ENCODE measurements around the gene TARS3.
"Not testable (repeated sequence)": the region's sequence is repeated elsewhere in the genome, so short reads cannot be mapped to it uniquely, and the experiment has no call there.

TARS3 gene

GRCh38 chr15:101723874-101724674, at the start of gene TARS3:
TSS of gene TARS3 (minus strand) at chr15:101724473. CDS start at chr15:101724387, 86 bp downstream.
- Histone ChIP-seq H3K36me3 (ENCODE audit: control insufficient read depth in 1 of 2, insufficient read depth in 2 of 2, low read length in 2 of 2) (peaks cover 21% of the 10 kb centered on the region in 2 donors), H3K4me1 (ENCODE audit: control insufficient read depth in 1 of 2, insufficient read depth in 2 of 2, low read length in 2 of 2) (peaks cover 0 to 8% of the 10 kb centered on the region in 2 donors), H3K4me3 (ENCODE audit: low read depth in 1 of 2, low read length in 2 of 2) (peak within 1 kb of the TSS; percentile 73 to 95), H3K27ac (ENCODE audit: low read length) (peak within 1 kb of the TSS; percentile 39), H3K27me3 (ENCODE audit: low read depth, low read length) (no peaks in the 10 kb centered on the region), H3K9me3 (ENCODE audit: control insufficient read depth in 1 of 2, low read length in 2 of 2) (no peaks in the 10 kb centered on the region)

DNA sequence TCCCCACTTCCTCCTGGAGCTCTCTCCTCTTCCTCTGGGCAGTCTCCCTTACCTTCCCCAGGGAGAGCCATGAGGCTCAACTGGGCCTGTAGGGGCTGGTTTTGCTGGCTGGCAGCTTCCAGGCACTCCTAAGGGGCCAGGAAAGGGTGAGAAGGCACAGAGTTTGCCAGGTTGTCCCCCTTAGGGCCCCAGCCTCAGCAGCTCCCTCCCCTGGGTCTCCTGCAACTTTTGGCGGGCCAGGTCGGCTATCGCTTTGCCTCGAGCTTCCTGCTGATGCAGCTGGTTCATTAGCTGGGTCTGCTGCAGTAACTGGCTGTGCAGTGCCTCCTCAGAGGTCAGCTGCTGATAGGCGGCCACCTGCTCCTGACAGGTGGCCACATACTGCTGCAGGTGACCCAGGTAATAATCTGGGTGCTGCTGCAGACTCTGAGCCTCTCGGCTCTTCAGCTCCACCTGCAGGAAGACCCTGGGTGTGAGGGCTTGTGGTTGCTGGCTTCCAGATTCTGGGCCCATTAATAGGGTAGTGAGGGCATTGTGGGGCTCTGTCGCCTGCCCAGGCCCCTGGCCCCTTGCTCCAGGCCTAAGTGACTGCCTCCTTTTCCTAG, 49.3 kb upstream of the TARS3 start:
- Histone ChIP-seq H3K36me3 (ENCODE audit: control insufficient read depth in 1 of 2, insufficient read depth in 2 of 2, low read length in 2 of 2) (no peaks in the 10 kb centered on the region), H3K9me3 (ENCODE audit: control insufficient read depth in 1 of 2, low read length in 2 of 2) (no peaks in the 10 kb centered on the region), H3K27me3 (ENCODE audit: low read depth, low read length) (no peaks in the 10 kb centered on the region), H3K4me3 (ENCODE audit: low read depth in 1 of 2, low read length in 2 of 2) (no peak overlapping the region), H3K4me1 (ENCODE audit: control insufficient read depth in 1 of 2, insufficient read depth in 2 of 2, low read length in 2 of 2) (no peaks in the 10 kb centered on the region), H3K27ac (ENCODE audit: low read length) (no peak overlapping the region)

DNA sequence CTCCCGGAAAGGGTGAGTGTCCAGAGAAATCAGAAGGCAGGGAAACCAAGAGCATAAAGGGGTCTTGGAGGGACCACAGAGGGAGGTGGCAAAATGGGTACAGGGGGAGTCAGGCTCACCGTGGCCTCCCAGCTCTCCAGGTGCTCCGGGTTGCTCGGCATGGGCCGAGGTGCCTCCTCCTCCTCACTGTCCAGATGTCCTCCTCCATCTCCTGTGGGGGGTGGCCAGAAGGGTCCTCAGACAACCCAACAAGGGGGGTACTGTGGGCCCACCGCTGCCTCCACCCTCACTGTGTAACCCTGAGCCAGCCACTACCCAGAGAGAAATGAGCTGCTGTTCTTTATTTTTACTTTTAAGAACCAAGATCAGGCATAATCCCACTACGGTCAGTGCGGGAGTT, 48.6 kb upstream of the TARS3 start:
- no peaks in the 10 kb centered on the region for H3K27me3 ChIP-seq (ENCODE audit: low read depth, low read length)
- H3K4me3 ChIP-seq (ENCODE audit: low read depth in 1 of 2, low read length in 2 of 2): no peak overlapping the region
- H3K36me3 ChIP-seq (ENCODE audit: control insufficient read depth in 1 of 2, insufficient read depth in 2 of 2, low read length in 2 of 2): no peaks in the 10 kb centered on the region
- no peaks in the 10 kb centered on the region for H3K9me3 ChIP-seq (ENCODE audit: control insufficient read depth in 1 of 2, low read length in 2 of 2)
- H3K4me1 ChIP-seq (ENCODE audit: control insufficient read depth in 1 of 2, insufficient read depth in 2 of 2, low read length in 2 of 2): no peaks in the 10 kb centered on the region
- H3K27ac ChIP-seq (ENCODE audit: low read length): no peak overlapping the region

GRCh38 chr15:101767083-101767640, 42.9 kb upstream of the TARS3 start:
- H3K4me3 ChIP-seq (ENCODE audit: low read depth in 1 of 2, low read length in 2 of 2); H3K4me1 ChIP-seq (ENCODE audit: control insufficient read depth in 1 of 2, insufficient read depth in 2 of 2, low read length in 2 of 2); H3K9me3 ChIP-seq (ENCODE audit: control insufficient read depth in 1 of 2, low read length in 2 of 2); H3K27ac ChIP-seq (ENCODE audit: low read length); H3K36me3 ChIP-seq (ENCODE audit: control insufficient read depth in 1 of 2, insufficient read depth in 2 of 2, low read length in 2 of 2); H3K27me3 ChIP-seq (ENCODE audit: low read depth, low read length): not testable (repeated sequence)

- H3K27me3 ChIP-seq (ENCODE audit: low read depth, low read length): no peaks in the 10 kb centered on the region
- H3K4me1 ChIP-seq (ENCODE audit: control insufficient read depth in 1 of 2, insufficient read depth in 2 of 2, low read length in 2 of 2): no peaks in the 10 kb centered on the region
- no peaks in the 10 kb centered on the region for H3K9me3 ChIP-seq (ENCODE audit: control insufficient read depth in 1 of 2, low read length in 2 of 2)
- no peak overlapping the region for H3K27ac ChIP-seq (ENCODE audit: low read length)
- no peaks in the 10 kb centered on the region for H3K36me3 ChIP-seq (ENCODE audit: control insufficient read depth in 1 of 2, insufficient read depth in 2 of 2, low read length in 2 of 2)
- H3K4me3 ChIP-seq (ENCODE audit: low read depth in 1 of 2, low read length in 2 of 2): no peak overlapping the region
Observed at GRCh38 chr15:101765772-101766456, 41.6 kb upstream of the TARS3 start.

GRCh38 chr15:101765340-101765671, 41.0 kb upstream of the TARS3 start:
- H3K27ac ChIP-seq (ENCODE audit: low read length); H3K36me3 ChIP-seq (ENCODE audit: control insufficient read depth in 1 of 2, insufficient read depth in 2 of 2, low read length in 2 of 2); H3K27me3 ChIP-seq (ENCODE audit: low read depth, low read length); H3K4me1 ChIP-seq (ENCODE audit: control insufficient read depth in 1 of 2, insufficient read depth in 2 of 2, low read length in 2 of 2); H3K4me3 ChIP-seq (ENCODE audit: low read depth in 1 of 2, low read length in 2 of 2); H3K9me3 ChIP-seq (ENCODE audit: control insufficient read depth in 1 of 2, low read length in 2 of 2): not testable (repeated sequence)

DNA sequence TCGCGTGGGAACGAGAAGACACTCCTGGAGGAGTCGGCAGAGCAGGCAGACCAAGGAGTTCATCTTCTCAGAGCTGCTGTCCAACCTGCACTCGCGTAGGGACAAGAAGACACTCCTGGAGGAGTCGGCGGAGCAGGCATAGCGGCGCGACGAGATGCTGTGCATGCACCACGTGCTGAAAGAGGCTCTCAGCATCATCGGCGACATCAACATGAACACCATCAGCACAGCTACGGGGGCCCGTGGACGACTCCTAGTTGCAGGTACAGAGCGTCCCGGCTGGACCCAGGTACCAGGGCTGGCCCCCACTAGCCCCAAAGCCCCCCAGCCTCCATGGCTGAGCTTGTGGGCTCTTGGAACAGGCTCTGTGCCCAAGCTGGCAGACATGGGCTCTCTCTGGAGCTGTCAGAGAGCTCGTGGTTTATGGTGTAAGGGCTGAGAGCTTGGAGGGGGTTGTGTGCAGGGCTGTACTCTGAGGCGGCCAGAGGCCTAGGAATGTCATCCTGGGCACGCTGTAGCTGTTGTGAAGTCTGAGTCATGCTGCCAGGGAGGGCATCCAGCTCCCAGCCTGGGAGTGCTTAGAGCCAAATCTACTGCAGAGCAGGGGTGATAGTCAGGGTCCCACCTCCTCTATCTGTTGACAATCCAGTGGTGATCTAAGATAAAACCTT, 40.5 kb upstream of the TARS3 start:
- H3K36me3 ChIP-seq (ENCODE audit: control insufficient read depth in 1 of 2, insufficient read depth in 2 of 2, low read length in 2 of 2); H3K9me3 ChIP-seq (ENCODE audit: control insufficient read depth in 1 of 2, low read length in 2 of 2); H3K4me1 ChIP-seq (ENCODE audit: control insufficient read depth in 1 of 2, insufficient read depth in 2 of 2, low read length in 2 of 2); H3K27ac ChIP-seq (ENCODE audit: low read length); H3K27me3 ChIP-seq (ENCODE audit: low read depth, low read length); H3K4me3 ChIP-seq (ENCODE audit: low read depth in 1 of 2, low read length in 2 of 2): not testable (repeated sequence)

DNA sequence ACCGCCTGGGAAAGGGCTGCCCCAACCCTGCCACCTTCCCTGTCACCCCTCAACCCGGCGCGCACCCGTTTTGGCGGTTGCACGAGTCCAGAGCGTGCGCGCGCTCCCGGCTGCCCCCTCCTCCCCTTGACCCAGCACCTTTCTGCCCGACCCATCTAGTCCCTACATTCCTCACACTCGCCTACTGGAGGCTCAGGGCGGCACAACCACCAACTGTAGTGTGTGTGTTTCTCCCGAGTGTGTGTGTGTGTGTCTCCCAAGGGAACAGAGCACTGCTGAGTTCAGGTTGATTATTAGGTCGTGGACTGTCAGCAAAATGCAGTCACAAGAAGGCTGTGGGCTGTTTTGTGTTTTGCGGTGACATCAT, 22.4 kb upstream of the TARS3 start:
- not testable (repeated sequence) for H3K27me3 ChIP-seq (ENCODE audit: low read depth, low read length); H3K36me3 ChIP-seq (ENCODE audit: control insufficient read depth in 1 of 2, insufficient read depth in 2 of 2, low read length in 2 of 2); H3K27ac ChIP-seq (ENCODE audit: low read length); H3K4me3 ChIP-seq (ENCODE audit: low read depth in 1 of 2, low read length in 2 of 2); H3K9me3 ChIP-seq (ENCODE audit: control insufficient read depth in 1 of 2, low read length in 2 of 2); H3K4me1 ChIP-seq (ENCODE audit: control insufficient read depth in 1 of 2, insufficient read depth in 2 of 2, low read length in 2 of 2)

GRCh38 chr15:101734837-101735236, 10.6 kb upstream of the TARS3 start:
- H3K4me3 ChIP-seq (ENCODE audit: low read depth in 1 of 2, low read length in 2 of 2); H3K36me3 ChIP-seq (ENCODE audit: control insufficient read depth in 1 of 2, insufficient read depth in 2 of 2, low read length in 2 of 2); H3K4me1 ChIP-seq (ENCODE audit: control insufficient read depth in 1 of 2, insufficient read depth in 2 of 2, low read length in 2 of 2); H3K27ac ChIP-seq (ENCODE audit: low read length); H3K27me3 ChIP-seq (ENCODE audit: low read depth, low read length); H3K9me3 ChIP-seq (ENCODE audit: control insufficient read depth in 1 of 2, low read length in 2 of 2): not testable (repeated sequence)

DNA sequence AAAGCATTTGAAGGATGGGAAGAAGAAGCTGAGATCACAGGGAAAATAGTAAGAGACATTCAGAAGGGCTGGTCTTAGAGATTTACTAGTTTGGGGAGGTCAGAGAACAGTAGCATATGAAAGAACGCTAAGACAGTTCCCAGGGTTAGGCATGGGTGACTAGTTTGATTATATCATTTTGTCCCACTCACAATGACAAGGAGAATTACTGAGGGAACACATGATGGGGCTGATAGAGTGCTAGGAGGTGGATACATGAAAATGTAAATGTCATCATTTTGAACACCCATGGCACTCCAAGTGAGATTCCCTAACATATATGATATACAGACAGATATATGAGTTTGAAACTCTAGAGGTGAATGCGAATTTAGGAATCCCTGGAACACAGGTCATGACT, 9.3 kb upstream of the TARS3 start:
- Histone ChIP-seq H3K4me1 (ENCODE audit: control insufficient read depth in 1 of 2, insufficient read depth in 2 of 2, low read length in 2 of 2) (no peaks in the 10 kb centered on the region), H3K4me3 (ENCODE audit: low read depth in 1 of 2, low read length in 2 of 2) (no peak overlapping the region), H3K9me3 (ENCODE audit: control insufficient read depth in 1 of 2, low read length in 2 of 2) (no peaks in the 10 kb centered on the region), H3K36me3 (ENCODE audit: control insufficient read depth in 1 of 2, insufficient read depth in 2 of 2, low read length in 2 of 2) (no peaks in the 10 kb centered on the region), H3K27me3 (ENCODE audit: low read depth, low read length) (no peaks in the 10 kb centered on the region), H3K27ac (ENCODE audit: low read length) (no peak overlapping the region)

GRCh38 chr15:101732772-101733171, 8.5 kb upstream of the TARS3 start:
- no peaks in the 10 kb centered on the region for H3K27me3 ChIP-seq (ENCODE audit: low read depth, low read length)
- no peaks in the 10 kb centered on the region for H3K4me1 ChIP-seq (ENCODE audit: control insufficient read depth in 1 of 2, insufficient read depth in 2 of 2, low read length in 2 of 2)
- no peak overlapping the region for H3K27ac ChIP-seq (ENCODE audit: low read length)
- no peaks in the 10 kb centered on the region for H3K9me3 ChIP-seq (ENCODE audit: control insufficient read depth in 1 of 2, low read length in 2 of 2)
- H3K36me3 ChIP-seq (ENCODE audit: control insufficient read depth in 1 of 2, insufficient read depth in 2 of 2, low read length in 2 of 2): no peaks in the 10 kb centered on the region
- no peak overlapping the region for H3K4me3 ChIP-seq (ENCODE audit: low read depth in 1 of 2, low read length in 2 of 2)
